Peyer's patch (tissue), 4 donors: ENCODE data around the gene MED17.

Experiments used
- CTCF ChIP-seq, 6 experiments: fragments of 450-650 bp in 4 of 6; fragments of 200-600 bp in 2 of 6; sonication (generic) in 1 of 6; IDR thresholded peaks; one replicate each; pipeline ENCODE4 v1.5.1; 2017 to 2019; ENCODE audit warnings: antibody characterized with exemption in 6 of 6, mild to moderate bottlenecking in 3 of 6, moderate library complexity in 1 of 6
- POLR2A ChIP-seq, 2 donors: fragments of 450-650 bp; IDR thresholded peaks; one replicate each; pipeline ENCODE4 v1.5.1; 2017; ENCODE audit warnings: antibody characterized with exemption in 2 of 2, mild to moderate bottlenecking in 2 of 2, moderate library complexity in 2 of 2

GRCh38 chr11:93757924-93758865 is 25.9 kb upstream of the MED17 start:
- TF ChIP-seq POLR2A (IDR thresholded peaks at IDR 0.05) (no peak), CTCF (IDR thresholded peaks at IDR 0.05) (no peak)
